Caki2 (cell line): ENCODE data around the gene SLAIN2. TPM values are rescaled to one million over a fixed set of nuclear protein-coding genes. Genes with fewer than 3 reads are reported as not detected.
"Not testable (repeated sequence)": the region's sequence is repeated elsewhere in the genome, so short reads cannot be mapped to it uniquely, and the experiment has no call there.

Experiments used
- DNase-seq: peaks from one replicate; pipeline ENCODE4 v3.0.0-alpha.2; 2015; ENCODE audit warnings: low read depth
- in situ Hi-C: cut with HindIII; loops from 2 replicates; pipeline ENCODE4 v1.10.0; 2016; ENCODE audit warnings: low sequenced_read_pairs, low pct_unique_long_range_greater_than_20kb, mixed read lengths
- total RNA-seq: library from RNA; depleted of rRNA; stranded (reverse); fragments of >200 nt; shearing (Covaris generic); gene quantifications from 2 replicates; pipeline ENCODE4 v1.2.3, GENCODE V29; 2014; ENCODE audit warnings: low replicate concordance; rRNA removed

The SLAIN2 gene
- 24.7 and 115 TPM in 2 replicates for total RNA-seq

GRCh38 chr4:48340965-48341775 lies at the start of gene SLAIN2:
Gene SLAIN2 (plus strand): TSS chr4:48341529. CDS start chr4:48341740, 211 bp downstream.
- in situ Hi-C loops = no loop called here

GRCh38 chr4:48292218-48292790 lies 49.0 kb upstream of the SLAIN2 start:
- in situ Hi-C loops, DNase-seq: not testable (repeated sequence)

More at GRCh38 chr4:48340965-48341775, at the start of gene SLAIN2:
- peak; percentile 89 for DNase-seq

GRCh38 chr4:48295116-48295515 lies 46.2 kb upstream of the SLAIN2 start:
- in situ Hi-C loops = no loop called here

GRCh38 chr4:48296365-48296764 lies 45.0 kb upstream of the SLAIN2 start:
- in situ Hi-C loops = no loop called here

More at GRCh38 chr4:48295116-48295515, 46.2 kb upstream of the SLAIN2 start:
- no peak for DNase-seq

GRCh38 chr4:48297256-48297846 lies 44.0 kb upstream of the SLAIN2 start:
- no peak for DNase-seq
- in situ Hi-C loops = no loop called here

More at GRCh38 chr4:48296365-48296764, 45.0 kb upstream of the SLAIN2 start:
- DNase-seq = no peak

- in situ Hi-C loops = no loop called here
- no peak for DNase-seq
Observed at GRCh38 chr4:48299560-48299959, 41.8 kb upstream of the SLAIN2 start.

- no peak for DNase-seq
- in situ Hi-C loops = no loop called here
Observed at GRCh38 chr4:48300004-48300403, 41.3 kb upstream of the SLAIN2 start.

- in situ Hi-C loops = no loop called here
- DNase-seq = no peak
Observed at GRCh38 chr4:48305508-48305907, 35.8 kb upstream of the SLAIN2 start.

GRCh38 chr4:48307528-48307927 lies 33.8 kb upstream of the SLAIN2 start:
- in situ Hi-C loops = no loop called here
- DNase-seq = no peak

GRCh38 chr4:48308901-48309300 lies 32.4 kb upstream of the SLAIN2 start:
- DNase-seq = no peak
- in situ Hi-C loops = no loop called here

- no peak for DNase-seq
- in situ Hi-C loops = no loop called here
Observed at GRCh38 chr4:48311896-48312295, 29.4 kb upstream of the SLAIN2 start.

- in situ Hi-C loops, DNase-seq: not testable (repeated sequence)
Observed at GRCh38 chr4:48314746-48315145, 26.6 kb upstream of the SLAIN2 start.

- peak; percentile 47 for DNase-seq
- in situ Hi-C loops = no loop called here
Observed at GRCh38 chr4:48315728-48316630, 25.4 kb upstream of the SLAIN2 start.

- in situ Hi-C loops = no loop called here
- DNase-seq = no peak
Observed at GRCh38 chr4:48321312-48321711, 20.0 kb upstream of the SLAIN2 start.

- in situ Hi-C loops = no loop called here
- DNase-seq = no peak
Observed at GRCh38 chr4:48322063-48322462, 19.3 kb upstream of the SLAIN2 start.

- no peak for DNase-seq
- in situ Hi-C loops = no loop called here
Observed at GRCh38 chr4:48324281-48324680, 17.0 kb upstream of the SLAIN2 start.

- no peak for DNase-seq
- in situ Hi-C loops = no loop called here
Observed at GRCh38 chr4:48329193-48329592, 12.1 kb upstream of the SLAIN2 start.

GRCh38 chr4:48329976-48330375 lies 11.4 kb upstream of the SLAIN2 start:
- in situ Hi-C loops = no loop called here
- peak; percentile 13 for DNase-seq
